GM13977 (cell line): ENCODE data around the gene ANKRD61.
"Not testable (repeated sequence)": the region's sequence is repeated elsewhere in the genome, so short reads cannot be mapped to it uniquely, and the experiment has no call there.

Experiments used
- DNase-seq: peaks from one replicate; pipeline ENCODE4 v3.0.0; 2012; ENCODE audit warnings: low spot score
- in situ Hi-C: fragments of 300-500 bp; cut with MboI; formaldehyde crosslinking; loops from one replicate; pipeline ENCODE4 v1.12.0; 2022; ENCODE audit warnings: low sequenced_read_pairs, low pct_unique_long_range_greater_than_20kb, mixed read lengths, inconsistent platforms; ENCODE audit not compliant: unreplicated experiment
- TF ChIP-seq, protein P1 (sequence below): IDR thresholded peaks from 2 replicates; pipeline ENCODE4 v1.5.1; 2012; ENCODE audit warnings: mild to moderate bottlenecking, control low read depth; ENCODE audit not compliant: insufficient read depth; ENCODE audit errors: extremely low read depth, missing control alignments

The ANKRD61 gene

DNA sequence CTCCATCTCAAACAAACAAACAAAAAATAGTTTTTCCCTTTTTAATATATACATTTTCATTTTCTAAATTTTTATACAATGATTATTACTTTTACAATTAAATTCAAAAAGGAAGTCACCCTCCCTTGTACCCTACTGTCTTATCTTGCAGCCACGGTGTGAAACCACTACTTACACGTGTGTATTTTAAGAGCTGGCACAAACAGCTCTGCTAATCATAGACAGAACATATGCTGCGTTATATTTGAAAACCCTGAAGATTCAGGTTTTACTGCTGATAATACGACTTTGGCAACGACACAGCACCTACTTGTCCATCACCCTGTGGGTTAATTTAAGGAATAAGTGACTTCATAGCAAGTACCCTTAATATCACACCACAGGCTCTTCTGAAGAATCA lies 991 bp downstream of the ANKRD61 start:
- TF ChIP-seq, protein P1, sequence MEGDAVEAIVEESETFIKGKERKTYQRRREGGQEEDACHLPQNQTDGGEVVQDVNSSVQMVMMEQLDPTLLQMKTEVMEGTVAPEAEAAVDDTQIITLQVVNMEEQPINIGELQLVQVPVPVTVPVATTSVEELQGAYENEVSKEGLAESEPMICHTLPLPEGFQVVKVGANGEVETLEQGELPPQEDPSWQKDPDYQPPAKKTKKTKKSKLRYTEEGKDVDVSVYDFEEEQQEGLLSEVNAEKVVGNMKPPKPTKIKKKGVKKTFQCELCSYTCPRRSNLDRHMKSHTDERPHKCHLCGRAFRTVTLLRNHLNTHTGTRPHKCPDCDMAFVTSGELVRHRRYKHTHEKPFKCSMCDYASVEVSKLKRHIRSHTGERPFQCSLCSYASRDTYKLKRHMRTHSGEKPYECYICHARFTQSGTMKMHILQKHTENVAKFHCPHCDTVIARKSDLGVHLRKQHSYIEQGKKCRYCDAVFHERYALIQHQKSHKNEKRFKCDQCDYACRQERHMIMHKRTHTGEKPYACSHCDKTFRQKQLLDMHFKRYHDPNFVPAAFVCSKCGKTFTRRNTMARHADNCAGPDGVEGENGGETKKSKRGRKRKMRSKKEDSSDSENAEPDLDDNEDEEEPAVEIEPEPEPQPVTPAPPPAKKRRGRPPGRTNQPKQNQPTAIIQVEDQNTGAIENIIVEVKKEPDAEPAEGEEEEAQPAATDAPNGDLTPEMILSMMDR, result no peak
- in situ Hi-C loops, result no loop called here
- no peak for DNase-seq

DNA sequence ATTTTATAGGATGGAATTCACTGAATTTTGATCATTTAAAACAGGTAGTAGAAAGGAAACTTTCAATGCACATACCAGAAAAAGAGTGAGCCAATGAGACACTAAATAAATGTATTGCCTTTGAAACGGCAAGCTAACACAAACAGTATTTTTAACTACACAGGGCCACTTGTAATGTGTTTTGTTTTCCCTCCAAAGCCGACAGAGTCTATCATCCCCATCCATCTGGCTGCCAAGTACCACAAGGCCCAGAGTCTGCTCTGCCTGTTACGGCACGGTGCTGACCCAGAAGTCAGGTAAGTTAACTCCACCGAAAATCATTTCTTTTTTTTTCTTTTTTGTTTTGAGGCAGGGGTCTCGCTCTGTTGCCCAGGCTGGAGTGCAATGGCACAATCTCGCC lies 1.5 kb downstream of the ANKRD61 start:
- TF ChIP-seq, protein P1, result no peak
- DNase-seq, result no peak
- in situ Hi-C loops, result no loop called here

DNA sequence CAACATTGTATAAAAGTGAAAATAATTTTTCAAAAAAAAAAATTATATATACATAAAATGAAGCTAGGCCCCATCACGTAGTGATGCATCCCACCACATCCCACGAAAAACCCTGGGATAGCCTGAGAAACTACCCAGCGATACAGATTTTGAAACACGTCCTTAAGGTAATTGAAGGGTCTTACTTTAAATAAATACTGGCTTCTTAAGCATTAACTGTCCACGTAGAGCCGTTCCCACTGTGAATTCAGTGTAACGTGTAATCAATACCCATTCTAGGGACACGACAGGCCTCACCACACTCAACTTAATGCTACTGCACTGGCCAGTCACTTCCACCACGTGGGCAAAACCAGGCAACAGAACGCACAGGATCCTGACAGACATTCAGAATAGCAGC lies 4.0 kb downstream of the ANKRD61 start:
- DNase-seq, result no peak
- in situ Hi-C loops, result no loop called here
- TF ChIP-seq, protein P1, result no peak

DNA sequence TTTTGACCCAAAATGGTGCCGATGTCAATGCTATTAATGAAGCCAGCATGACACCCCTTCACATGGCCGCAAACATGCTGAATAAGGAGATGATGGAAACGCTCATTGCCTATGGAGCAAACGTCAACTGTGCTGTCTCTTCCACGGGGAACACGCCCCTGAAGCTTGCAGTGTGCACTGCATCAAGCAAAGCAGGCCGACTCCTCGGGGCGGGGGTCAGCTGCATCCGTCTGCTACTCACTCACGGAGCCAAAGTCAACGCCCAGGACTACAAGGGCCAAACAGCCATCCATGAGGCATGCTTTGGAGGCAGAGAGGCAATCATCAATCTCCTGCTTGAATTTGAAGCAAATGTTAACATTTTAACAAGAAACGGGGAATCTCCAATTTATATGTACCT lies 4.5 kb downstream of the ANKRD61 start:
- DNase-seq, result no peak
- TF ChIP-seq, protein P1, result no peak
- in situ Hi-C loops, result no loop called here

DNA sequence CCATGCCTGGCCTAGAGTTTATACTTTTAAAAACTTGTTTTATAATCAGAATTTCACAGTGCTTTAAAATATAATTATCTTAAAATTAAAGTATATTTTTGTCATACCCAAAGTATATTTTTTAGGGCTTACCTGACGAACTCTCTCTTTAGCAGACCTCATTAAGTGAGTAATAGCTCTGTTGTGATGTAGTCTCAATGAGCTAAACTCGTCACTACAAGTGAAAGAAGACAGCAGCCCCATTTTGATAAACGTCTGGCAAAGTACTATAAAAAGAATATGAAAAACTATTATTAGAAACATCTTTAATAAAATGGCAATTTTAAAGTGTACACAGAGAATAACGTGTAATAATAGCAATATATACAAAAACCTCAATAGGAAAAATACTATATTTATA lies 18.6 kb downstream of the ANKRD61 start:
- in situ Hi-C loops, result no loop called here
- no peak for DNase-seq
- TF ChIP-seq, protein P1, result no peak

DNA sequence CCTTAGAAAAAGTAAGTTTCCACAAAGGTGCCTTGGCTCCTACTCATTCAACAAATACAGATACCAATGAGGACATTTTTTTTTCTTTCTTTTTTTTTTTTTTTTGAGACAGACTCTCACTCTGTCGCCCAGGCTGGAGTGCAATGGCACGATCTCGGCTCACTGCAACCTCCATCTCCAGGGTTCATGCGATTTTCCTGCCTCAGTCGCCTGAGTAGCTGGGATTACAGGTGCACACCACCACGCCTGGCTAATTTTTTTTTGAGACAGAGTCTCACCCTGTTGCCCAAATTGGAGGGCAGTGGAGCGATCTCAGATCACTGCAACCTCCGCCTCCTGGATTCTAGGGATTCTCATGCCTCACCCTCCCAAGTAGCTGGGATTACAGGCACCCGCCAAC lies 20.0 kb downstream of the ANKRD61 start:
- in situ Hi-C loops, result not testable (repeated sequence)

DNA sequence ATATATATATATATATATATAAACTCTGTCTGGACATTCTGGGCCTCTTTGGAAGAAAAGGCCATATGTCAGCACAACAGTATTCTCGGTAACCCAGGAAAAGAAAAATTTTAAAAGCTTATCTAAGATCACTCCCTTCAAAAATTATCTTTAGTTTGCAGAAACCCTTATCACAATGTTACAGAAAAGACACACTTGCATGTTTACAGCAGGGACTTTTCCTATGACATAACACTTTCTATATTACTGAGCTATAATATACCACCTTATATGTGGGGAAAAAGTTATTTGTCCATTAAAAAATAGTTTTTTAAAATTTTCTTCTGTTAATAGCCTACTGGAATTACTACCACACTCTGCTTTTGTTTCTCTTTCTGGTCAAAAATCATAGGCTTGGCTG lies 25.4 kb downstream of the ANKRD61 start:
- in situ Hi-C loops, result no loop called here
- TF ChIP-seq, protein P1, result no peak
- DNase-seq, result peak; percentile 44

More for the DNA sequence above, 20.0 kb downstream of the ANKRD61 start:
- not testable (repeated sequence) for DNase-seq
